H9 (cell line): ENCODE measurements around the gene CDIPT. TPM values are rescaled to one million over a fixed set of nuclear protein-coding genes. Genes with fewer than 3 reads are reported as not detected.
A peak's percentile ranks its signal among the peaks of the same experiment; 100 is the strongest.

Source experiments
- DNase-seq: peaks from one replicate; pipeline ENCODE4 v3.0.0-alpha.2; 2017
- H2AFZ ChIP-seq: one replicate; pipeline ENCODE4 v1.6.1; 2013; ENCODE audit warnings: mild to moderate bottlenecking, low read length, control low read depth, moderate library complexity
- H2AK5ac ChIP-seq: 2 replicates; pipeline ENCODE4 v1.6.1; 2013; ENCODE audit warnings: low read length, control low read depth, mixed read lengths; ENCODE audit not compliant: insufficient read length
- H2BK120ac ChIP-seq: one replicate; pipeline ENCODE4 v1.6.1; 2013; ENCODE audit warnings: low read depth, mild to moderate bottlenecking, low read length, control low read depth, inconsistent platforms; ENCODE audit not compliant: poor library complexity, severe bottlenecking
- H2BK12ac ChIP-seq: 2 replicates; pipeline ENCODE4 v1.6.1; 2013; ENCODE audit warnings: low read length, control low read depth, mixed read lengths, low read depth; ENCODE audit not compliant: insufficient read length
- H2BK15ac ChIP-seq: 2 replicates; pipeline ENCODE4 v1.6.1; 2013; ENCODE audit warnings: low read depth, low read length, control low read depth
- H2BK20ac ChIP-seq: one replicate; pipeline ENCODE4 v1.6.1; 2013; ENCODE audit warnings: low read depth, mild to moderate bottlenecking, low read length, control low read depth, inconsistent platforms; ENCODE audit not compliant: poor library complexity, severe bottlenecking
- H2BK5ac ChIP-seq: 2 replicates; pipeline ENCODE4 v1.6.1; 2013; ENCODE audit warnings: low read length, control low read depth, mixed read lengths; ENCODE audit not compliant: insufficient read length
- H3K14ac ChIP-seq: 2 replicates; pipeline ENCODE4 v1.6.1; 2013; ENCODE audit warnings: low read length, control low read depth; ENCODE audit not compliant: insufficient read depth
- H3K18ac ChIP-seq: 2 replicates; pipeline ENCODE4 v1.6.1; 2013; ENCODE audit warnings: low read depth, mild to moderate bottlenecking, mixed read lengths, low read length, control low read depth; ENCODE audit not compliant: insufficient read length
- H3K23ac ChIP-seq: 2 replicates; pipeline ENCODE4 v1.6.1; 2013; ENCODE audit warnings: low read length, control low read depth, mixed read lengths, low read depth; ENCODE audit not compliant: insufficient read length
- H3K23me2 ChIP-seq: 2 replicates; pipeline ENCODE4 v1.6.1; 2013; ENCODE audit warnings: low read depth, mild to moderate bottlenecking, mixed read lengths, low read length, control low read depth; ENCODE audit not compliant: insufficient read length, poor library complexity, severe bottlenecking
- H3K27ac ChIP-seq: 2 replicates; pipeline ENCODE4 v1.5.1; 2013; ENCODE audit warnings: low read length, control low read depth, mixed read lengths, low read depth; ENCODE audit not compliant: insufficient read length
- H3K27me3 ChIP-seq: 2 replicates; pipeline ENCODE4 v1.6.1; 2013; ENCODE audit warnings: low read length, control low read depth, inconsistent platforms; ENCODE audit not compliant: insufficient read depth
- H3K4ac ChIP-seq: 2 replicates; pipeline ENCODE4 v1.6.1; 2013; ENCODE audit warnings: low read depth, mild to moderate bottlenecking, control low read depth, inconsistent platforms, low read length, moderate library complexity
- H3K4me1 ChIP-seq: 2 replicates; pipeline ENCODE4 v1.6.1; 2013; ENCODE audit warnings: low read length, control low read depth, inconsistent platforms; ENCODE audit not compliant: insufficient read depth
- H3K4me2 ChIP-seq: 2 replicates; pipeline ENCODE4 v1.6.1; 2013; ENCODE audit warnings: low read length, control low read depth, mixed read lengths; ENCODE audit not compliant: insufficient read length, insufficient read depth
- H3K56ac ChIP-seq: 2 replicates; pipeline ENCODE4 v1.6.1; 2013; ENCODE audit warnings: low read depth, mild to moderate bottlenecking, mixed read lengths, low read length, control low read depth; ENCODE audit not compliant: insufficient read length
- H3K79me1 ChIP-seq: 2 replicates; pipeline ENCODE4 v1.6.1; 2013; ENCODE audit warnings: low read depth, mild to moderate bottlenecking, moderate library complexity, low read length, control low read depth, inconsistent platforms; ENCODE audit not compliant: insufficient read depth, poor library complexity, severe bottlenecking
- H3K79me2 ChIP-seq: 2 replicates; pipeline ENCODE4 v1.6.1; 2013; ENCODE audit warnings: low read length, control low read depth, inconsistent platforms; ENCODE audit not compliant: insufficient read depth
- H3K9ac ChIP-seq: 2 replicates; pipeline ENCODE4 v1.6.1; 2013; ENCODE audit warnings: low read length, control low read depth, mixed read lengths; ENCODE audit not compliant: insufficient read length; ENCODE audit errors: extremely low read depth
- H3K9me3 ChIP-seq: one replicate; pipeline ENCODE4 v1.6.1; 2013; ENCODE audit warnings: low read depth, low read length, inconsistent platforms; ENCODE audit not compliant: control insufficient read depth
- H3T11ph ChIP-seq: one replicate; pipeline ENCODE4 v1.6.1; 2013; ENCODE audit warnings: mild to moderate bottlenecking, low read length, control low read depth, inconsistent platforms
- H4K20me1 ChIP-seq: one replicate; pipeline ENCODE4 v1.6.1; 2013; ENCODE audit not compliant: control insufficient read depth, insufficient read length, insufficient read depth
- H4K5ac ChIP-seq: 2 replicates; pipeline ENCODE4 v1.6.1; 2013; ENCODE audit warnings: low read depth, mild to moderate bottlenecking, mixed read lengths, low read length, control low read depth; ENCODE audit not compliant: insufficient read length
- H4K8ac ChIP-seq: replicated peaks from 2 replicates; pipeline ENCODE4 v1.6.1; 2013; ENCODE audit warnings: low read length, control low read depth, mixed read lengths, low read depth; ENCODE audit not compliant: insufficient read length
- H4K91ac ChIP-seq: 2 replicates; pipeline ENCODE4 v1.6.1; 2013; ENCODE audit warnings: low read depth, mild to moderate bottlenecking, moderate library complexity, mixed read lengths, low read length, control low read depth; ENCODE audit not compliant: insufficient read length
- H3K27ac Mint-ChIP-seq, 3 experiments: 2 replicates in 2 of 3; 3 replicates in 1 of 3; pipeline ENCODE4 v1.8.0; 2020 to 2021; ENCODE audit warnings: mixed read lengths in 3 of 3, mild to moderate bottlenecking in 1 of 3, moderate library complexity in 1 of 3
- H3K27me3 Mint-ChIP-seq: 2 replicates; pipeline ENCODE4 v1.8.0; 2021; ENCODE audit warnings: low read depth, mild to moderate bottlenecking, moderate library complexity, mixed read lengths
- H3K36me3 Mint-ChIP-seq, 3 experiments: 2 replicates in 2 of 3; 3 replicates in 1 of 3; pipeline ENCODE4 v1.8.0; 2020 to 2021; ENCODE audit warnings: low read depth in 3 of 3, mixed read lengths in 3 of 3; ENCODE audit not compliant: insufficient read depth in 1 of 3
- H3K4me1 Mint-ChIP-seq, 2 experiments: 2 replicates each; pipeline ENCODE4 v1.8.0; 2020; ENCODE audit warnings: mixed read lengths in 2 of 2
- H3K4me3 Mint-ChIP-seq, 2 experiments: 2 replicates in 1 of 2; 3 replicates in 1 of 2; pipeline ENCODE4 v1.8.0; 2020 to 2021; ENCODE audit warnings: mild to moderate bottlenecking in 2 of 2, mixed read lengths in 2 of 2, moderate library complexity in 1 of 2
- H3K9me3 Mint-ChIP-seq, 2 experiments: 2 replicates in 1 of 2; 3 replicates in 1 of 2; pipeline ENCODE4 v1.8.0; 2020; ENCODE audit warnings: mild to moderate bottlenecking in 2 of 2, mixed read lengths in 2 of 2, moderate library complexity in 1 of 2
- CTCF ChIP-seq: fragments of 200-600 bp; sonication (generic); conservative IDR thresholded peaks from 3 replicates; pipeline ENCODE4 v1.8.0; 2021; ENCODE audit warnings: antibody characterized with exemption, mild to moderate bottlenecking
- WGBS: extraction: QIAGEN DNeasy Blood & Tissue Kit; methylation state at CpG from one replicate; pipeline ENCODE4 v1.1.7; 2013; ENCODE audit warnings: missing lambda C conversion rate, low lambda C conversion rate, mixed read lengths; ENCODE audit not compliant: insufficient read length; ENCODE audit errors: extremely low coverage; 5-methylcytosine and 5-hydroxymethylcytosine counted together
- total RNA-seq: library from RNA; stranded (reverse); gene quantifications from 2 replicates; pipeline ENCODE4 v1.2.1, GENCODE V29; 2021

CDIPT gene
- total RNA-seq, 1 experiment from 2014 or later, result 70.6 TPM

DNA sequence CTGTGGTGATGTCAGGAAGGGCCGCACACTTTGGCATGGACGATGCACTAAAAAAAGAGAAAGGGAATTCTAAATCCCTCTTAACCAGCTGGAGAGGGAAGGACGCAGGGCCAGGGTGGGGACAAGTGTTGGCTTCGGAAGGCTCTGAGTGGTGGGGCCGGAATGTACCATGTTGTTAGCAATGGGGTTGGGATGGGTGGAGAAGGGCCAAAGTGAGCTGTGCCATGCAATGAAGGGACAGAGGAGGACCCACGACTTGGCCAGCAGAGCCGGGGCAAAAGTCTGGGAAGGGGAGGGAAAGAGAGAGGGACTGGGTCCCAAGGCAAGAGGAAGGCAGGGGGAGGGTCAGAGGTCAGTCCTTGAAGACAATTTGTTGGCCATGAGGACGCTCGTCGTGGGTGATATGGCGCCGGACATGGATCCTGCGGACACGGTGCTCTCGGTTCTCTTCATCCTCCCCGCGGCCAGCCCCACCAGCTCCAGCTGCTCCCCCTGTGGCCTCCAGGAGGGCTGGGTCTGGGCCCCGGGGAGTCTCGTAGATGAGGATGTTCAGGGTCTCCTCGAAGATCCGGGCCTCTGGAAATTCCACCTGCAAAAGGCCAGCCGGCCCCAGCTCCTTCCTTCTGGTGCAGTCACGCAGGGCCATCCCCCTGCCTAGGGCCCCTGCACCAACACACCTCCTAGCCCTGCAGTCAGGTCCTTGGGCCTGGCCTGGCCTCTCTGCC lies 43.7 kb upstream of the CDIPT start:
- WGBS, result no CpG with 5 or more reads among the region's 23 CpGs
- H3K4me3 Mint-ChIP-seq, result 0 out of 5 replicates have a peak overlapping the region, but pooled peaks of 1 of the 2 experiments have one; percentile 20
- H3K4me1 Mint-ChIP-seq, result peaks cover 7 to 17% of the 10 kb centered on the region in 2 experiments
- Histone ChIP-seq H2AFZ (no peak overlapping the region), H3K79me1 (peaks cover 2% of the 10 kb centered on the region), H3K79me2 (no peaks in the 10 kb centered on the region; the same call in 1 of the 2 replicates), H3K4ac (no peak overlapping the region), H3K56ac (no peak overlapping the region), H2BK15ac (no peak overlapping the region), H2BK5ac (no peak overlapping the region), H3K18ac (no peak overlapping the region), H3K23me2 (no peaks in the 10 kb centered on the region), H3K14ac (no peak overlapping the region), H3K4me1 (peaks cover 2% of the 10 kb centered on the region), H3K9me3 (no peaks in the 10 kb centered on the region), H2AK5ac (no peak overlapping the region), H4K8ac (no peak overlapping the region), H4K5ac (no peak overlapping the region), H2BK20ac (no peak overlapping the region), H3K9ac (no peak overlapping the region), H3K4me2 (no peak overlapping the region), H3K23ac (no peak overlapping the region), H3K27me3 (no peaks in the 10 kb centered on the region), H3K27ac (no peak overlapping the region), H3T11ph (no peak overlapping the region), H2BK12ac (no peak overlapping the region), H4K91ac (no peak overlapping the region), H4K20me1 (no peaks in the 10 kb centered on the region), H2BK120ac (no peak overlapping the region)
- peaks cover 14 to 29% (median 21%) of the 10 kb centered on the region in 3 experiments; a peak in 6 of 7 replicates for H3K36me3 Mint-ChIP-seq
- no peaks in the 10 kb centered on the region for H3K27me3 Mint-ChIP-seq
- DNase-seq, result no peak
- H3K9me3 Mint-ChIP-seq, result no peaks in the 10 kb centered on the region
- peak overlapping the region in 2 of 3 experiments; percentile 84 to 91; a peak in 3 of 7 replicates for H3K27ac Mint-ChIP-seq
- TF ChIP-seq CTCF, result no peak
